A549 (cell line): ENCODE results near the gene NLN. TPM values are rescaled to one million over a fixed set of nuclear protein-coding genes. Genes with fewer than 3 reads are reported as not detected.

Experiments
- ATAC-seq, 2 experiments: fragments of 200-7000 bp in 1 of 2; fragments of >200 bp in 1 of 2; cut with Nextera tagmentation in 1 of 2; cut with Tn5 transposase in 1 of 2; 3 replicates each; pipeline versions ENCODE4 v1.8.0 to v1.9.1; 2018 to 2020; ENCODE audit warnings: mild to moderate bottlenecking in 1 of 2, moderate library complexity in 1 of 2
- CTCF ChIA-PET: fragments of 300-600 bp; sonication (Branson Sonifier 250); formaldehyde crosslinking; extraction: SDS; loops from one replicate; lab custom pipeline; 2021; ENCODE audit warnings: antibody characterized with exemption, inconsistent platforms; lab: Yijun Ruan, JAX
- POLR2A ChIA-PET: fragments of 350-600 bp; formaldehyde crosslinking; extraction: SDS; loops from one replicate; lab custom pipeline; 2021; ENCODE audit warnings: antibody characterized with exemption, inconsistent platforms; lab: Yijun Ruan, JAX
- DNase-seq, 2 experiments: peaks; one replicate each; pipeline versions ENCODE4 v3.0.0 to v3.0.0-alpha.2; 2011 to 2016; ENCODE audit warnings: low read depth in 1 of 2, low spot score in 1 of 2
- FAIRE-seq: peaks from 2 replicates; lab custom pipeline; 2011; peaks lifted over from hg19 to GRCh38; lab: Jason Lieb, UNC
- H3K27ac ChIP-seq, 2 experiments: fragments of >200 bp; sonication (Bioruptor Twin); formaldehyde crosslinking; 3 replicates each; pipeline ENCODE4 v1.5.1; 2016 to 2017
- H3K4me1 ChIP-seq: fragments of >200 bp; sonication (Bioruptor Twin); formaldehyde crosslinking; 3 replicates; pipeline ENCODE4 v1.6.1; 2016
- H3K4me2 ChIP-seq: fragments of >200 bp; sonication (Bioruptor Twin); formaldehyde crosslinking; 3 replicates; pipeline ENCODE4 v1.6.1; 2016
- H3K4me3 ChIP-seq: fragments of >200 bp; sonication (Bioruptor Twin); formaldehyde crosslinking; 3 replicates; pipeline ENCODE4 v1.5.1; 2016
- H3K9me3 ChIP-seq: fragments of >200 bp; sonication (Bioruptor Twin); formaldehyde crosslinking; 3 replicates; pipeline ENCODE4 v1.6.1; 2016
- BHLHE40 ChIP-seq: IDR thresholded peaks from 2 replicates; pipeline ENCODE4 v1.6.1; 2012; ENCODE audit warnings: low read depth, low read length, inconsistent platforms
- CBX2 ChIP-seq: fragments of 200-600 bp; sonication (generic); IDR thresholded peaks from 2 replicates; pipeline ENCODE4 v1.6.1; 2016; ENCODE audit warnings: low read depth, mild to moderate bottlenecking, borderline replicate concordance
- CHD2 ChIP-seq: fragments of 150-350 bp; IDR thresholded peaks from 2 replicates; pipeline ENCODE4 v1.6.1; 2014; ENCODE audit warnings: low read length; ENCODE audit not compliant: partially characterized antibody
- EHMT2 ChIP-seq: fragments of 200-600 bp; sonication (generic); IDR thresholded peaks from 2 replicates; pipeline ENCODE4 v1.6.1; 2016; ENCODE audit warnings: antibody characterized with exemption, low read depth, mild to moderate bottlenecking, moderate library complexity
- EP300 ChIP-seq, 2 experiments: fragments of >200 bp; sonication (Bioruptor Twin); formaldehyde crosslinking; IDR thresholded peaks; 2 replicates in 1 of 2; 3 replicates in 1 of 2; pipeline ENCODE4 v1.6.1; 2016 to 2017
- HDAC2 ChIP-seq: fragments of 200-600 bp; sonication (generic); IDR thresholded peaks from 2 replicates; pipeline ENCODE4 v1.6.1; 2016
- HEYL ChIP-seq: fragments of 250-450 bp; sonication (Bioruptor Pico); IDR thresholded peaks from 2 replicates; pipeline ENCODE4 v1.8.0; 2021; ENCODE audit warnings: mild to moderate bottlenecking, moderate library complexity
- MAZ ChIP-seq: fragments of 150-350 bp; IDR thresholded peaks from 2 replicates; pipeline ENCODE4 v1.6.1; 2014; ENCODE audit warnings: antibody characterized with exemption, low read depth, low read length, borderline replicate concordance
- NFE2L2 ChIP-seq: fragments of 150-350 bp; conservative IDR thresholded peaks from 2 replicates; pipeline ENCODE4 v1.6.1; 2014; ENCODE audit warnings: low read length
- PHF8 ChIP-seq: fragments of 200-600 bp; sonication (generic); IDR thresholded peaks from 2 replicates; pipeline ENCODE4 v1.6.1; 2016; ENCODE audit warnings: low read depth, mild to moderate bottlenecking, antibody characterized with exemption, moderate library complexity, borderline replicate concordance
- RARB ChIP-seq: fragments of 250-450 bp; sonication (Bioruptor Pico); IDR thresholded peaks from 2 replicates; pipeline ENCODE4 v1.8.0; 2021; ENCODE audit warnings: mild to moderate bottlenecking, moderate library complexity
- RCOR1 ChIP-seq: fragments of 150-350 bp; IDR thresholded peaks from 2 replicates; pipeline ENCODE4 v1.6.1; 2014; ENCODE audit warnings: antibody characterized with exemption, low read length, low read depth
- RFX5 ChIP-seq: fragments of 450-650 bp; IDR thresholded peaks from 2 replicates; pipeline ENCODE4 v1.7.1; 2014; ENCODE audit warnings: antibody characterized with exemption, mild to moderate bottlenecking, moderate library complexity
- RNF2 ChIP-seq: fragments of 200-600 bp; sonication (generic); IDR thresholded peaks from 2 replicates; pipeline ENCODE4 v1.6.1; 2016; ENCODE audit warnings: low read depth, mild to moderate bottlenecking, antibody characterized with exemption, moderate library complexity, borderline replicate concordance
- TP53 ChIP-seq: fragments of 250-450 bp; sonication (Bioruptor Pico); IDR thresholded peaks from 2 replicates; pipeline ENCODE4 v1.5.0; 2021; ENCODE audit warnings: mild to moderate bottlenecking, moderate library complexity
- ZC3H11A ChIP-seq: fragments of 450-650 bp; IDR thresholded peaks from 2 replicates; pipeline ENCODE4 v1.6.1; 2014; ENCODE audit warnings: antibody characterized with exemption, mild to moderate bottlenecking
- WGBS: methylation state at CpG from one replicate; pipeline ENCODE4 v1.1.6; 2017; ENCODE audit errors: missing lambda C conversion rate; 5-methylcytosine and 5-hydroxymethylcytosine counted together
- polyA plus RNA-seq, 4 experiments: library from polyadenylated mRNA; depleted of rRNA in 3 of 4; stranded (reverse); fragments of >200 nt; fragmentation: RNase III in 1 of 4; extraction: RNeasy Plus Mini Kit Qiagen cat#74134 plus additional on column Dnase treatment in 1 of 4; gene quantifications; 2 replicates in 3 of 4; 3 replicates in 1 of 4; pipeline ENCODE4 v1.2.3, GENCODE V29; 2011 to 2017
- TF ChIP-seq, protein P1 (sequence below): fragments of 150-350 bp; IDR thresholded peaks from 2 replicates; pipeline ENCODE4 v1.6.1; 2014; ENCODE audit warnings: low read depth, mild to moderate bottlenecking, low read length
- TF ChIP-seq, protein P2 (sequence below): fragments of 450-650 bp; IDR thresholded peaks from 2 replicates; pipeline ENCODE4 v1.6.1; 2014; ENCODE audit warnings: antibody characterized with exemption
- TF ChIP-seq, protein P3 (sequence below): fragments of 200-600 bp; sonication (generic); IDR thresholded peaks from 2 replicates; pipeline ENCODE4 v1.6.1; 2016; ENCODE audit warnings: antibody characterized with exemption, mild to moderate bottlenecking, moderate library complexity
- TF ChIP-seq, protein P4 (sequence below): IDR thresholded peaks from 2 replicates; pipeline ENCODE4 v1.6.1; 2012; ENCODE audit warnings: low read depth, borderline replicate concordance
- TF ChIP-seq, protein P5 (sequence below): fragments of >200 bp; sonication (Bioruptor Twin); formaldehyde crosslinking; IDR thresholded peaks from 2 replicates; pipeline ENCODE4 v1.6.1; 2016

NLN gene
- polyA plus RNA-seq, 2 of the 4 experiments (the other 2 are of a cell fraction) = 69.3 to 88.9 TPM

DNA sequence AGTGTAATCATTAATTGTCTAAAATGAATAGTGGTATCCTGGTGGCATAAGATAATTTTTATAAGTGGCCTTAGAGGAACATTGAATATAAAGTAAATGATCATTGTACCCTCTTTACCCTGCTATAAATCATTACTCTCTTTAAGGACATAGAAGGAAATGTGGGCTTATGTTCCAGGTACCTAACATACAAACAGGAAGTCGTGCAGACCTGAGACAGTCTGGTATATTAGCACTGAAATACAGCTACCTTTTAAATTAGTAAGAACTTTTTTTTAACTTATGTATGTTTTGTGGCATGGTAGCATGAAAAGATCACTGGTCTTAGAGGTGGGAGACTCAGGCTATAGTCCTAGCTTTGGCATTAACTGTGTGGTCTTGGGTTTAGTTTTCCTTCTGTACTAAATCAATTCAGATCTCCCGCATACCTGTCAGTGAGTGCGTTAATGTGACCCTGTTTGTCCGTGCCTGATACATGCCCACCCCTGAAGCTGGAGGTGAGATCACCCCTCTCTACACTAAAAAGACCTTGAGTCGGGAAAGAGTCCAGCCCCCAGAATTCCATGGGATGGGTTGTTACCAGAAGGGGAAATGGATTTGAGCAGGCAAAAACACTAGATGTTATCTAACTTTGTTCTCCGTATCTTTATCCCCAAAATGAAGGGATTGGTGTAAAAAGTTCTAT is 145.0 kb downstream of the NLN start:
- CTCF ChIA-PET = no interaction called here

DNA sequence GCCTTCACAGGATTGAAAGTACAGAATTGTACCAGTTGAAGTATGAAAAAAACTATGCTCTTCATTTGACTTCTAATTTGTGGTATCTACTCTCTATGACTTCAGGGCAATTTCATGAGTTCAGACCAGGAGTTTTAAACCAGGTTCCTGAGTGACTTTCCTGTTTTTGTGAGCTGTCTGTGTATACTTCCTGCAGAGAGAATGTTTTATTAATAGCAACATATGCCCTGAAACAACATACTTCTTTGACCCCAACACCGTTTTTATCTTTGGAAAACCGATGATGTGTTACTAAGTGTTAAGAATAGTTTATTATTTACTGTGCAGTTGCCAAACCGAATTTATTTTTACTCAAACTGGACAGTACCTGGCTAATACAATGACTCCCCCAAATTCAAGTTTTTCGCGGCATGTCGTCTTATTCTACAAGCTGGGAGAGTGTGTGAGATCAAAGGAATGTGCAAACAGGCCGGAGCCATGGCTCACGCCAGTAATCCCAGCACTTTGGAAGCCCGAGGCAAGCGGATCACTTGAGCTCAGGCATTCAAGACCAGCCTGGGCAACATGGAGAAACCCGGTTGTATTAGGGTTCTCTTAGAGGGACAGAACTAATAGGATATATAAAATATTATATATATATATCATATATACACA is 145.7 kb downstream of the NLN start:
- Histone ChIP-seq H3K27ac (peak overlapping the region in 1 of 2 experiments; percentile 36; a peak in 1 of 6 replicates), H3K4me3 (no peak overlapping the region), H3K4me1 (peaks cover 1% of the 10 kb centered on the region), H3K4me2 (no peak overlapping the region), H3K9me3 (no peaks in the 10 kb centered on the region)
- DNase-seq = no peak
- FAIRE-seq = no peak
- ChIA-PET POLR2A (no interaction called here), CTCF (no interaction called here)
- no peak for ATAC-seq
- WGBS = 75% methylated on average over 11 of the region's 11 CpGs
- TF ChIP-seq NFE2L2 (no peak), RNF2 (no peak), HDAC2 (no peak), TP53 (CRISPR knock-in tag) (no peak), MAZ (no peak), EP300 (IDR thresholded peaks at IDR 0.05) (no peak), CHD2 (no peak), HEYL (CRISPR knock-in tag) (no peak), RARB (no peak), RCOR1 (no peak), ZC3H11A (no peak), EHMT2 (no peak), CBX2 (no peak)
- TF ChIP-seq, protein P1, sequence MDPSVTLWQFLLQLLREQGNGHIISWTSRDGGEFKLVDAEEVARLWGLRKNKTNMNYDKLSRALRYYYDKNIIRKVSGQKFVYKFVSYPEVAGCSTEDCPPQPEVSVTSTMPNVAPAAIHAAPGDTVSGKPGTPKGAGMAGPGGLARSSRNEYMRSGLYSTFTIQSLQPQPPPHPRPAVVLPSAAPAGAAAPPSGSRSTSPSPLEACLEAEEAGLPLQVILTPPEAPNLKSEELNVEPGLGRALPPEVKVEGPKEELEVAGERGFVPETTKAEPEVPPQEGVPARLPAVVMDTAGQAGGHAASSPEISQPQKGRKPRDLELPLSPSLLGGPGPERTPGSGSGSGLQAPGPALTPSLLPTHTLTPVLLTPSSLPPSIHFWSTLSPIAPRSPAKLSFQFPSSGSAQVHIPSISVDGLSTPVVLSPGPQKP = no peak
- TF ChIP-seq, protein P2, sequence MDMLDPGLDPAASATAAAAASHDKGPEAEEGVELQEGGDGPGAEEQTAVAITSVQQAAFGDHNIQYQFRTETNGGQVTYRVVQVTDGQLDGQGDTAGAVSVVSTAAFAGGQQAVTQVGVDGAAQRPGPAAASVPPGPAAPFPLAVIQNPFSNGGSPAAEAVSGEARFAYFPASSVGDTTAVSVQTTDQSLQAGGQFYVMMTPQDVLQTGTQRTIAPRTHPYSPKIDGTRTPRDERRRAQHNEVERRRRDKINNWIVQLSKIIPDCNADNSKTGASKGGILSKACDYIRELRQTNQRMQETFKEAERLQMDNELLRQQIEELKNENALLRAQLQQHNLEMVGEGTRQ = no peak
- TF ChIP-seq, protein P3, sequence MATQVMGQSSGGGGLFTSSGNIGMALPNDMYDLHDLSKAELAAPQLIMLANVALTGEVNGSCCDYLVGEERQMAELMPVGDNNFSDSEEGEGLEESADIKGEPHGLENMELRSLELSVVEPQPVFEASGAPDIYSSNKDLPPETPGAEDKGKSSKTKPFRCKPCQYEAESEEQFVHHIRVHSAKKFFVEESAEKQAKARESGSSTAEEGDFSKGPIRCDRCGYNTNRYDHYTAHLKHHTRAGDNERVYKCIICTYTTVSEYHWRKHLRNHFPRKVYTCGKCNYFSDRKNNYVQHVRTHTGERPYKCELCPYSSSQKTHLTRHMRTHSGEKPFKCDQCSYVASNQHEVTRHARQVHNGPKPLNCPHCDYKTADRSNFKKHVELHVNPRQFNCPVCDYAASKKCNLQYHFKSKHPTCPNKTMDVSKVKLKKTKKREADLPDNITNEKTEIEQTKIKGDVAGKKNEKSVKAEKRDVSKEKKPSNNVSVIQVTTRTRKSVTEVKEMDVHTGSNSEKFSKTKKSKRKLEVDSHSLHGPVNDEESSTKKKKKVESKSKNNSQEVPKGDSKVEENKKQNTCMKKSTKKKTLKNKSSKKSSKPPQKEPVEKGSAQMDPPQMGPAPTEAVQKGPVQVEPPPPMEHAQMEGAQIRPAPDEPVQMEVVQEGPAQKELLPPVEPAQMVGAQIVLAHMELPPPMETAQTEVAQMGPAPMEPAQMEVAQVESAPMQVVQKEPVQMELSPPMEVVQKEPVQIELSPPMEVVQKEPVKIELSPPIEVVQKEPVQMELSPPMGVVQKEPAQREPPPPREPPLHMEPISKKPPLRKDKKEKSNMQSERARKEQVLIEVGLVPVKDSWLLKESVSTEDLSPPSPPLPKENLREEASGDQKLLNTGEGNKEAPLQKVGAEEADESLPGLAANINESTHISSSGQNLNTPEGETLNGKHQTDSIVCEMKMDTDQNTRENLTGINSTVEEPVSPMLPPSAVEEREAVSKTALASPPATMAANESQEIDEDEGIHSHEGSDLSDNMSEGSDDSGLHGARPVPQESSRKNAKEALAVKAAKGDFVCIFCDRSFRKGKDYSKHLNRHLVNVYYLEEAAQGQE = no peak
- TF ChIP-seq, protein P4, sequence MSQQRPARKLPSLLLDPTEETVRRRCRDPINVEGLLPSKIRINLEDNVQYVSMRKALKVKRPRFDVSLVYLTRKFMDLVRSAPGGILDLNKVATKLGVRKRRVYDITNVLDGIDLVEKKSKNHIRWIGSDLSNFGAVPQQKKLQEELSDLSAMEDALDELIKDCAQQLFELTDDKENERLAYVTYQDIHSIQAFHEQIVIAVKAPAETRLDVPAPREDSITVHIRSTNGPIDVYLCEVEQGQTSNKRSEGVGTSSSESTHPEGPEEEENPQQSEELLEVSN = no peak

More for the DNA sequence above, 145.0 kb downstream of the NLN start:
- no peak for TF ChIP-seq BHLHE40
- TF ChIP-seq PHF8 = no peak
- TF ChIP-seq, protein P5, sequence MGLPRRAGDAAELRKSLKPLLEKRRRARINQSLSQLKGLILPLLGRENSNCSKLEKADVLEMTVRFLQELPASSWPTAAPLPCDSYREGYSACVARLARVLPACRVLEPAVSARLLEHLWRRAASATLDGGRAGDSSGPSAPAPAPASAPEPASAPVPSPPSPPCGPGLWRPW = no peak
- TF ChIP-seq RFX5 = no peak
- H3K27ac ChIP-seq = peak overlapping the region in 1 of 2 experiments; percentile 37; a peak in 1 of 6 replicates
- FAIRE-seq (no peak), DNase-seq (no peak), ATAC-seq (no peak)
- no peaks in the 10 kb centered on the region for H3K9me3 ChIP-seq
- POLR2A ChIA-PET = no interaction called here
- no peak overlapping the region for H3K4me2 ChIP-seq
- H3K4me1 ChIP-seq = peaks cover 8% of the 10 kb centered on the region
- WGBS = 81% methylated on average over 6 of the region's 6 CpGs
- H3K4me3 ChIP-seq = no peak overlapping the region
